K562 (cell line): ENCODE measurements around the gene TDRKH. TPM values are rescaled to one million over a fixed set of nuclear protein-coding genes. Genes with fewer than 3 reads are reported as not detected.

Experiments
- ARID1B ChIP-seq: fragments of 450-650 bp; IDR thresholded peaks from 2 replicates; pipeline ENCODE4 v1.6.1; 2016; ENCODE audit warnings: antibody characterized with exemption, mild to moderate bottlenecking, inconsistent platforms
- CXXC5 ChIP-seq: fragments of 250-450 bp; sonication (Bioruptor Pico); IDR thresholded peaks from 2 replicates; pipeline ENCODE4 v1.8.0; 2022; ENCODE audit warnings: inconsistent platforms, mild to moderate bottlenecking, moderate library complexity
- GABPB2 ChIP-seq: fragments of 250-450 bp; sonication (Bioruptor Pico); conservative IDR thresholded peaks from 2 replicates; pipeline ENCODE4 v1.5.1; 2021; ENCODE audit warnings: mild to moderate bottlenecking
- HEY1 ChIP-seq: fragments of 250-450 bp; sonication (Bioruptor Pico); IDR thresholded peaks from 2 replicates; pipeline ENCODE4 v1.5.0; 2020; ENCODE audit warnings: mild to moderate bottlenecking, moderate library complexity, borderline replicate concordance
- MBD2 ChIP-seq: sonication (generic); IDR thresholded peaks from 2 replicates; pipeline ENCODE4 v1.6.1; 2016; ENCODE audit warnings: low read depth, borderline replicate concordance
- TOE1 ChIP-seq, 2 experiments: fragments of 450-650 bp in 1 of 2; sonication (generic) in 1 of 2; formaldehyde crosslinking in 1 of 2; IDR thresholded peaks; 2 replicates each; pipeline versions ENCODE4 v1.7.1 to v1.8.0; 2016 to 2022; ENCODE audit warnings: borderline replicate concordance in 2 of 2, mild to moderate bottlenecking in 2 of 2, antibody characterized with exemption in 1 of 2, inconsistent platforms in 1 of 2, low read depth in 1 of 2, missing genetic modification reagents in 1 of 2, moderate library complexity in 1 of 2
- ZNF436 ChIP-seq: fragments of 250-450, 450-650 bp; sonication (Bioruptor Pico); formaldehyde crosslinking; IDR thresholded peaks from 2 replicates; pipeline ENCODE4 v1.7.0; 2020; ENCODE audit warnings: mild to moderate bottlenecking
- ZSCAN29 ChIP-seq: fragments of 450-650 bp; IDR thresholded peaks from 2 replicates; pipeline ENCODE4 v1.6.1; 2017
- polyA plus RNA-seq, 8 experiments: library from polyadenylated mRNA; depleted of rRNA in 4 of 8; stranded (reverse) in 5 of 8; unstranded in 3 of 8; fragments of >200 nt; fragmentation: Nextera tagmentation in 2 of 8; fragmentation: Illumina TruSeq in 1 of 8; extraction: Ambion mirVana in 2 of 8; extraction: Trizol in 1 of 8; gene quantifications; 2 replicates each; pipeline versions ENCODE4 v1.2.1 to v1.2.3, GENCODE V29; 2011 to 2014; ENCODE audit warnings: inconsistent platforms in 1 of 8, missing spikeins in 1 of 8
- total RNA-seq, 7 experiments: library from RNA; depleted of rRNA in 6 of 7; stranded (reverse); fragments of >200 nt in 6 of 7; fragmentation: Illumina TruSeq in 2 of 7; extraction: Trizol in 2 of 7; gene quantifications; 2 replicates each; pipeline versions ENCODE4 v1.2.1 to v1.2.3, GENCODE V29; 2011 to 2021; ENCODE audit warnings: low replicate concordance in 1 of 7
- TF ChIP-seq, protein P1 (sequence below): fragments of 450-650 bp; IDR thresholded peaks from 2 replicates; pipeline ENCODE4 v1.6.1; 2016; ENCODE audit warnings: low read depth
- TF ChIP-seq, protein P2 (sequence below): IDR thresholded peaks from 2 replicates; pipeline ENCODE4 v1.6.1; 2014; ENCODE audit warnings: antibody characterized with exemption
- TF ChIP-seq, protein P3 (sequence below): sonication (generic); formaldehyde crosslinking; IDR thresholded peaks from 2 replicates; pipeline ENCODE4 v1.5.0; 2020; ENCODE audit warnings: missing genetic modification reagents
- TF ChIP-seq, protein P4 (sequence below), 3 experiments: IDR thresholded peaks in 2 of 3; conservative IDR thresholded peaks in 1 of 3; 2 replicates each; pipeline ENCODE4 v1.5.1; 2011 to 2012; ENCODE audit warnings: low read length in 3 of 3, mild to moderate bottlenecking in 3 of 3, control low read depth in 2 of 3, improper control_type of control experiment in 1 of 3, inconsistent platforms in 1 of 3, low read depth in 1 of 3, mixed read lengths in 1 of 3, moderate library complexity in 1 of 3; ENCODE audit not compliant: insufficient read depth in 2 of 3
- TF ChIP-seq, protein P5 (sequence below): fragments of 250-450 bp; sonication (Bioruptor Pico); IDR thresholded peaks from 2 replicates; pipeline ENCODE4 v1.9.0; 2021; ENCODE audit warnings: mild to moderate bottlenecking

Gene TDRKH
- total and polyA plus RNA-seq, 9 of the 15 experiments (the other 6 are each of a cell fraction or from before 2014, with no cell fraction given): 4.3 to 21.3 (median 8.4) TPM

DNA sequence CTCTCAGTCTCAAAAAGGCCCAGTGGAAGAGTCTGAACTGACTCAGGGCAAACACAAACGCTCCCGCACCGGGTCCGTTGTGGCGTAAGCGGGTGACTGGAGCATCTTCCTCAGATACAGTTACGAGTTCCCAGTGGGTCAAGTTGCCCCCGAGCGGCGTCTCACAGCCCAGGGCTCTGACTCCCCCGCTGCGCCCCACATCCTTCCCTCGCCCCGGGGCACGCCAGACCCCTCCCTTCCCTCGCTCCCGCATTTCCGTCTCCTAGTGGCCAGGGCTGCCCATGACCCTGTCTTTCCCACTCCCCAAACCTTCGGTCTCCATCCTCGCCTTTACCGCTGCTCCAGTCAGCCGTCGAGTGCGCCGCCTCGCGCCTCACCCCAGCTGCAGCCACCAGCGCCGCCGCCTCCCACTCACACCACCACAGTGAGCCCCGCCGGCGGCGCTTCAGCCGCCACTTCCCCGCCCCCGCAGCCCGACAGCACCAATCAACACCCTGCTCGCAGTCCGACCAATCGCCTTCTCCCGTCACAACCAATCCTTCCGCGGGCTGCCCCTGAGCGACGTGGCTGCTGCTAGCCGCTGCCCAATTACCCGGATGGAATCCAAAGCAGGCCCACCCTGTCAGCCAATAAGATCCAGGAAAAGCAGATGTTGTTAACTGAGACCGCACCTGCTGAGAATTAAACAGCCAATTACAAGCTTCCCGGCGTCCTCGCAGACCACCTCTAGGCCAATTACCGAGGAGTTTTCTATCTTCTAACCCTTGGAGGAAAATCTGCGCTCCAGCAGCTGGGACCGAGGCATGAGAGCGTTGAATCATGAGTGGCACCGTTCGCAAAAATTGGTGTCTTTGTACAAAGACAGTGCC is at the start of gene TDRKH (continued):
- TF ChIP-seq, protein P1, sequence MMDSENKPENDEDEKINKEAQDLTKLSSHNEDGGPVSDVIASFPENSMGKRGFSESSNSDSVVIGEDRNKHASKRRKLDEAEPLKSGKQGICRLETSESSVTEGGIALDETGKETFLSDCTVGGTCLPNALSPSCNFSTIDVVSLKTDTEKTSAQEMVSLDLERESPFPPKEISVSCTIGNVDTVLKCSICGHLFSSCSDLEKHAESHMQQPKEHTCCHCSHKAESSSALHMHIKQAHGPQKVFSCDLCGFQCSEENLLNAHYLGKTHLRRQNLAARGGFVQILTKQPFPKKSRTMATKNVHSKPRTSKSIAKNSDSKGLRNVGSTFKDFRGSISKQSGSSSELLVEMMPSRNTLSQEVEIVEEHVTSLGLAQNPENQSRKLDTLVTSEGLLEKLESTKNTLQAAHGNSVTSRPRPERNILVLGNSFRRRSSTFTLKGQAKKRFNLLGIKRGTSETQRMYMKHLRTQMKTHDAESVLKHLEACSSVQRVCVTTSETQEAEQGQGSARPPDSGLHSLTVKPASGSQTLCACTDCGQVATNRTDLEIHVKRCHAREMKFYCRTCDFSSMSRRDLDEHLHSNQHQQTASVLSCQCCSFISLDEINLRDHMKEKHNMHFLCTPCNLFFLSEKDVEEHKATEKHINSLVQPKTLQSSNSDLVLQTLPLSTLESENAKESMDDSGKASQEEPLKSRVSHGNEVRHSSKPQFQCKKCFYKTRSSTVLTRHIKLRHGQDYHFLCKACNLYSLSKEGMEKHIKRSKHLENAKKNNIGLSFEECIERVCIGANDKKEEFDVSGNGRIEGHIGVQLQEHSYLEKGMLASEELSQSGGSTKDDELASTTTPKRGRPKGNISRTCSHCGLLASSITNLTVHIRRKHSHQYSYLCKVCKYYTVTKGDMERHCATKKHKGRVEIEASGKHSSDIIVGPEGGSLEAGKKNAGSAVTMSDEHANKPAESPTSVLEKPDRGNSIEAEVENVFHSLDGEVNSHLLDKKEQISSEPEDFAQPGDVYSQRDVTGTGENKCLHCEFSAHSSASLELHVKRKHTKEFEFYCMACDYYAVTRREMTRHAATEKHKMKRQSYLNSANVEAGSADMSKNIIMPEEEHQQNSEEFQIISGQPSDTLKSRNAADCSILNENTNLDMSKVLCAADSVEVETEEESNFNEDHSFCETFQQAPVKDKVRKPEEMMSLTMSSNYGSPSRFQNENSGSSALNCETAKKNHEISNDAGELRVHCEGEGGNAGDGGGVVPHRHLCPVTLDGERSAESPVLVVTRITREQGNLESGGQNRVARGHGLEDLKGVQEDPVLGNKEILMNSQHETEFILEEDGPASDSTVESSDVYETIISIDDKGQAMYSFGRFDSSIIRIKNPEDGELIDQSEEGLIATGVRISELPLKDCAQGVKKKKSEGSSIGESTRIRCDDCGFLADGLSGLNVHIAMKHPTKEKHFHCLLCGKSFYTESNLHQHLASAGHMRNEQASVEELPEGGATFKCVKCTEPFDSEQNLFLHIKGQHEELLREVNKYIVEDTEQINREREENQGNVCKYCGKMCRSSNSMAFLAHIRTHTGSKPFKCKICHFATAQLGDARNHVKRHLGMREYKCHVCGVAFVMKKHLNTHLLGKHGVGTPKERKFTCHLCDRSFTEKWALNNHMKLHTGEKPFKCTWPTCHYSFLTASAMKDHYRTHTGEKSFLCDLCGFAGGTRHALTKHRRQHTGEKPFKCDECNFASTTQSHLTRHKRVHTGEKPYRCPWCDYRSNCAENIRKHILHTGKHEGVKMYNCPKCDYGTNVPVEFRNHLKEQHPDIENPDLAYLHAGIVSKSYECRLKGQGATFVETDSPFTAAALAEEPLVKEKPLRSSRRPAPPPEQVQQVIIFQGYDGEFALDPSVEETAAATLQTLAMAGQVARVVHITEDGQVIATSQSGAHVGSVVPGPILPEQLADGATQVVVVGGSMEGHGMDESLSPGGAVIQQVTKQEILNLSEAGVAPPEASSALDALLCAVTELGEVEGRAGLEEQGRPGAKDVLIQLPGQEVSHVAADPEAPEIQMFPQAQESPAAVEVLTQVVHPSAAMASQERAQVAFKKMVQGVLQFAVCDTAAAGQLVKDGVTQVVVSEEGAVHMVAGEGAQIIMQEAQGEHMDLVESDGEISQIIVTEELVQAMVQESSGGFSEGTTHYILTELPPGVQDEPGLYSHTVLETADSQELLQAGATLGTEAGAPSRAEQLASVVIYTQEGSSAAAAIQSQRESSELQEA: no peak
- TF ChIP-seq HEY1 (CRISPR knock-in tag) (no peak), MBD2 (peak; percentile 99), ZSCAN29 (no peak), GABPB2 (CRISPR knock-in tag) (no peak), ARID1B (peak; percentile 54; the same call in 1 of the 2 replicates), CXXC5 (CRISPR knock-in tag) (peak; percentile 88), TOE1 (IDR thresholded peaks at IDR 0.05; ENCODE audit: borderline replicate concordance) (peak; percentile 80), TOE1 (CRISPR knock-in tag; IDR thresholded peaks at IDR 0.05; ENCODE audit: borderline replicate concordance, low read depth) (0 out of 2 replicates have a peak, but pooled peaks have one; percentile 73), ZNF436 (CRISPR knock-in tag) (no peak)
- TF ChIP-seq, protein P2, sequence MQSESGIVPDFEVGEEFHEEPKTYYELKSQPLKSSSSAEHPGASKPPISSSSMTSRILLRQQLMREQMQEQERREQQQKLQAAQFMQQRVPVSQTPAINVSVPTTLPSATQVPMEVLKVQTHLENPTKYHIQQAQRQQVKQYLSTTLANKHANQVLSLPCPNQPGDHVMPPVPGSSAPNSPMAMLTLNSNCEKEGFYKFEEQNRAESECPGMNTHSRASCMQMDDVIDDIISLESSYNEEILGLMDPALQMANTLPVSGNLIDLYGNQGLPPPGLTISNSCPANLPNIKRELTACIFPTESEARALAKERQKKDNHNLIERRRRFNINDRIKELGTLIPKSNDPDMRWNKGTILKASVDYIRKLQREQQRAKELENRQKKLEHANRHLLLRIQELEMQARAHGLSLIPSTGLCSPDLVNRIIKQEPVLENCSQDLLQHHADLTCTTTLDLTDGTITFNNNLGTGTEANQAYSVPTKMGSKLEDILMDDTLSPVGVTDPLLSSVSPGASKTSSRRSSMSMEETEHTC: no peak
- TF ChIP-seq, protein P3, sequence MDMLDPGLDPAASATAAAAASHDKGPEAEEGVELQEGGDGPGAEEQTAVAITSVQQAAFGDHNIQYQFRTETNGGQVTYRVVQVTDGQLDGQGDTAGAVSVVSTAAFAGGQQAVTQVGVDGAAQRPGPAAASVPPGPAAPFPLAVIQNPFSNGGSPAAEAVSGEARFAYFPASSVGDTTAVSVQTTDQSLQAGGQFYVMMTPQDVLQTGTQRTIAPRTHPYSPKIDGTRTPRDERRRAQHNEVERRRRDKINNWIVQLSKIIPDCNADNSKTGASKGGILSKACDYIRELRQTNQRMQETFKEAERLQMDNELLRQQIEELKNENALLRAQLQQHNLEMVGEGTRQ (CRISPR knock-in tag): no peak
- TF ChIP-seq, protein P4, sequence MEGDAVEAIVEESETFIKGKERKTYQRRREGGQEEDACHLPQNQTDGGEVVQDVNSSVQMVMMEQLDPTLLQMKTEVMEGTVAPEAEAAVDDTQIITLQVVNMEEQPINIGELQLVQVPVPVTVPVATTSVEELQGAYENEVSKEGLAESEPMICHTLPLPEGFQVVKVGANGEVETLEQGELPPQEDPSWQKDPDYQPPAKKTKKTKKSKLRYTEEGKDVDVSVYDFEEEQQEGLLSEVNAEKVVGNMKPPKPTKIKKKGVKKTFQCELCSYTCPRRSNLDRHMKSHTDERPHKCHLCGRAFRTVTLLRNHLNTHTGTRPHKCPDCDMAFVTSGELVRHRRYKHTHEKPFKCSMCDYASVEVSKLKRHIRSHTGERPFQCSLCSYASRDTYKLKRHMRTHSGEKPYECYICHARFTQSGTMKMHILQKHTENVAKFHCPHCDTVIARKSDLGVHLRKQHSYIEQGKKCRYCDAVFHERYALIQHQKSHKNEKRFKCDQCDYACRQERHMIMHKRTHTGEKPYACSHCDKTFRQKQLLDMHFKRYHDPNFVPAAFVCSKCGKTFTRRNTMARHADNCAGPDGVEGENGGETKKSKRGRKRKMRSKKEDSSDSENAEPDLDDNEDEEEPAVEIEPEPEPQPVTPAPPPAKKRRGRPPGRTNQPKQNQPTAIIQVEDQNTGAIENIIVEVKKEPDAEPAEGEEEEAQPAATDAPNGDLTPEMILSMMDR (IDR thresholded peaks at IDR 0.05 in 2 of 3, conservative IDR thresholded peaks at IDR 0.05 in 1 of 3; ENCODE audit: insufficient read depth in 2 of 3, low read depth in 1 of 3, low read length in 3 of 3): peak; percentile 46 to 60 (median 52)
- TF ChIP-seq, protein P5, sequence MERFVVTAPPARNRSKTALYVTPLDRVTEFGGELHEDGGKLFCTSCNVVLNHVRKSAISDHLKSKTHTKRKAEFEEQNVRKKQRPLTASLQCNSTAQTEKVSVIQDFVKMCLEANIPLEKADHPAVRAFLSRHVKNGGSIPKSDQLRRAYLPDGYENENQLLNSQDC: no peak; the same call in 1 of the 2 replicates
